Esophagus squamous epithelium (tissue), 5 donors: ENCODE results near the gene STXBP6. TPM values are rescaled to one million over a fixed set of nuclear protein-coding genes. Genes with fewer than 3 reads are reported as not detected.

Experiments used
- DNase-seq: peaks from one replicate; lab custom pipeline; 2025; lab: John Stamatoyannopoulos, UW
- H3K27ac ChIP-seq, 4 donors: fragments of 200-600 bp; sonication (generic); one replicate each; pipeline ENCODE4 v1.5.1; 2016 to 2019; ENCODE audit warnings: mild to moderate bottlenecking in 1 of 4
- H3K27me3 ChIP-seq, 4 donors: fragments of 200-600 bp; sonication (generic); 1 replicate in 3 of 4; 2 replicates in 1 of 4; pipeline versions ENCODE4 v1.5.1 to v1.6.0; 2017 to 2021; ENCODE audit warnings: antibody characterized with exemption in 1 of 4
- H3K36me3 ChIP-seq, 3 donors: fragments of 200-600 bp; sonication (generic); one replicate each; pipeline ENCODE4 v1.5.1; 2016 to 2019
- H3K4me1 ChIP-seq, 3 donors: fragments of 200-600 bp; sonication (generic); one replicate each; pipeline ENCODE4 v1.5.1; 2017 to 2019
- H3K4me3 ChIP-seq, 4 donors: fragments of 200-600 bp; sonication (generic); 1 replicate in 3 of 4; 2 replicates in 1 of 4; pipeline ENCODE4 v1.5.1; 2016 to 2019; ENCODE audit warnings: mild to moderate bottlenecking in 2 of 4, moderate library complexity in 1 of 4
- H3K9me3 ChIP-seq, 3 donors: fragments of 200-600 bp; sonication (generic); one replicate each; pipeline ENCODE4 v1.5.1; 2016 to 2019
- POLR2A ChIP-seq, 4 donors: fragments of 450-650 bp; IDR thresholded peaks; one replicate each; pipeline ENCODE4 v1.6.1; 2017; ENCODE audit warnings: antibody characterized with exemption in 4 of 4, mild to moderate bottlenecking in 4 of 4, moderate library complexity in 3 of 4
- WGBS, 2 donors: methylation state at CpG; one replicate each; pipeline ENCODE4 v1.1.5; 2018; 5-methylcytosine and 5-hydroxymethylcytosine counted together
- intact Hi-C: fragments of 100-400 bp; cut with DNase I; formaldehyde crosslinking; loops from one replicate; pipeline ENCODE4 v1.15.0; 2022
- total RNA-seq, 4 donors: library from RNA; depleted of rRNA; stranded (reverse); fragments of >200 nt; gene quantifications; one replicate each; pipeline ENCODE4 v1.1.0, GENCODE V29; 2016
- TF ChIP-seq, protein P1 (sequence below), 6 experiments: fragments of 450-650 bp in 4 of 6; fragments of 200-600 bp in 2 of 6; sonication (generic) in 2 of 6; IDR thresholded peaks; one replicate each; pipeline ENCODE4 v1.5.1; 2016 to 2019; ENCODE audit warnings: antibody characterized with exemption in 6 of 6, mild to moderate bottlenecking in 4 of 6, moderate library complexity in 4 of 6
- donor health status: DM: yes; HTN: yes; CAD: no.

The STXBP6 gene
- total RNA-seq, 4 donors from 2014 or later = 1.2 to 9.7 (median 2.8) TPM

DNA sequence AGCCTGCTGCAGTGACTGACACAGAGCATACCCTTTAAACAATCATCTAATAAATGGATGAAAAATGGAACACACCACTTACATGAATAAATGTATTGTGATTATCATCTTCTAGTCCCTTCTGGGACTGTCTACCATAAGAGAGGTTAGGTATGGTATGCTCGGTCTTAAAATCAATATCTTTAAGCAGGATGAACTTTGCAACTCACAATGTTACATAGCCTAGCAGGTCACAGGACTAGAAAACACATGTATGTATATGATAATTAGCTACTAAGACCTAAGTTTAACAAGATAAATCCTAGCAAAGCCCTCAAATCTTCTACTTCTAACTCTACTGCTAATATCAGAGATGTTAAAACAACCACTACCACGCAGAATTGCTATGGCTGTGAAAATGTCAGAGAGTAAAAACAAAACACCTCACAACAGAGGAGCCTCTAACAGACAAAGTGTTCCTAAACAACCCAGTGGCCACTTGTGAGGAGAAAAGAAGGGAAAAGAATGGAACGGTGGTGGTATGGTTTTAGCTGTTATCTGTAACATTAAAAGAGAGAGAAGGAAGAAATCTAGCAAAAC, 139.4 kb downstream of the STXBP6 start:
- no peak overlapping the region for H3K27ac ChIP-seq
- 82 to 94% methylated on average over 3 of the region's 3 CpGs for WGBS, 2 donors
- TF ChIP-seq, protein P1, sequence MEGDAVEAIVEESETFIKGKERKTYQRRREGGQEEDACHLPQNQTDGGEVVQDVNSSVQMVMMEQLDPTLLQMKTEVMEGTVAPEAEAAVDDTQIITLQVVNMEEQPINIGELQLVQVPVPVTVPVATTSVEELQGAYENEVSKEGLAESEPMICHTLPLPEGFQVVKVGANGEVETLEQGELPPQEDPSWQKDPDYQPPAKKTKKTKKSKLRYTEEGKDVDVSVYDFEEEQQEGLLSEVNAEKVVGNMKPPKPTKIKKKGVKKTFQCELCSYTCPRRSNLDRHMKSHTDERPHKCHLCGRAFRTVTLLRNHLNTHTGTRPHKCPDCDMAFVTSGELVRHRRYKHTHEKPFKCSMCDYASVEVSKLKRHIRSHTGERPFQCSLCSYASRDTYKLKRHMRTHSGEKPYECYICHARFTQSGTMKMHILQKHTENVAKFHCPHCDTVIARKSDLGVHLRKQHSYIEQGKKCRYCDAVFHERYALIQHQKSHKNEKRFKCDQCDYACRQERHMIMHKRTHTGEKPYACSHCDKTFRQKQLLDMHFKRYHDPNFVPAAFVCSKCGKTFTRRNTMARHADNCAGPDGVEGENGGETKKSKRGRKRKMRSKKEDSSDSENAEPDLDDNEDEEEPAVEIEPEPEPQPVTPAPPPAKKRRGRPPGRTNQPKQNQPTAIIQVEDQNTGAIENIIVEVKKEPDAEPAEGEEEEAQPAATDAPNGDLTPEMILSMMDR (IDR thresholded peaks at IDR 0.05) = no peak
- TF ChIP-seq POLR2A (IDR thresholded peaks at IDR 0.05) = no peak
- H3K4me3 ChIP-seq = no peak overlapping the region
- H3K9me3 ChIP-seq = no peaks in the 10 kb centered on the region
- H3K36me3 ChIP-seq = no peaks in the 10 kb centered on the region
- H3K4me1 ChIP-seq = peaks cover 0 to 8% (median 0%) of the 10 kb centered on the region in 3 donors
- H3K27me3 ChIP-seq = no peaks in the 10 kb centered on the region
- intact Hi-C loops = no loop called here
- DNase-seq = no peak

DNA sequence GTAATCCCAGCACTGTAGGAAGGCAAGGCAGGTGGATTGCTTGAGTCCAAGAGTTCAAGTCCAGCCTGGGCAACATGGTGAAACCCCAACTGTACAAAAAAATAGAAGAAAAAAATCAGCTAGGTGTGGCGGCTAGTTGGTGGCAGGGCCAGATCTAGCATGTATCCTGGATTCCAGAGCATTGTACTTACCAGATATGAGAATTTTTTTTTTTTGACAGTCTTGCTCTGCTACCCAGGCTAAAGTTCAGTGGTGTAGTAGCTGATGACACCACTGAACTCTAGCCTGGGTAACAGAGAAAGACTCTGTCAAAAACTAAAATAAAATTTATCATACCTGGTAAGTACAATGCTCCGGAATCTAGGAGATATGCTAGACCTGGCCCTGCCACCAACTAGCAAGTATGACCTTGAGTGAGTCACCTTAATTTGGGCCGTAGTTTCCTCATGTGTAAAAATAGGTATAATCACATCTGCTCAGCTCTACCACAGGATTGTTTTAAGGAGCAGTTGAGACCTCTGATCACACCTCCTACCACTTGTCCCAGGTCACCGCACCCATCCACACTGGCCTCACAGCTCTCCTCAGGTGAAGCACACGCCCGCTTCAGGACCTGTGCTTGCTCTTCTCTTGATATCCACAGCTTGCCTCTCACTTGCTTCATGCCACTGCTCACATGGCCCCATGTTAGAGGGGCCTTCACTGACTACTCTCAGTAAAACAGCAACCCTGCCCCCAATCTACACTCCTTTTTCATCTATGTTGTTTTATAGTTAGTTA, 140.2 kb downstream of the STXBP6 start:
- Histone ChIP-seq H3K27me3 (no peaks in the 10 kb centered on the region), H3K4me1 (peaks cover 0 to 8% (median 0%) of the 10 kb centered on the region in 3 donors), H3K27ac (no peak overlapping the region), H3K9me3 (no peaks in the 10 kb centered on the region), H3K4me3 (no peak overlapping the region), H3K36me3 (no peaks in the 10 kb centered on the region)
- WGBS, 2 donors = 93 to 94% methylated on average over 6 of the region's 6 CpGs
- intact Hi-C loops = no loop called here
- no peak for TF ChIP-seq POLR2A (IDR thresholded peaks at IDR 0.05)
- TF ChIP-seq, protein P1 (IDR thresholded peaks at IDR 0.05) = no peak
- DNase-seq = no peak

DNA sequence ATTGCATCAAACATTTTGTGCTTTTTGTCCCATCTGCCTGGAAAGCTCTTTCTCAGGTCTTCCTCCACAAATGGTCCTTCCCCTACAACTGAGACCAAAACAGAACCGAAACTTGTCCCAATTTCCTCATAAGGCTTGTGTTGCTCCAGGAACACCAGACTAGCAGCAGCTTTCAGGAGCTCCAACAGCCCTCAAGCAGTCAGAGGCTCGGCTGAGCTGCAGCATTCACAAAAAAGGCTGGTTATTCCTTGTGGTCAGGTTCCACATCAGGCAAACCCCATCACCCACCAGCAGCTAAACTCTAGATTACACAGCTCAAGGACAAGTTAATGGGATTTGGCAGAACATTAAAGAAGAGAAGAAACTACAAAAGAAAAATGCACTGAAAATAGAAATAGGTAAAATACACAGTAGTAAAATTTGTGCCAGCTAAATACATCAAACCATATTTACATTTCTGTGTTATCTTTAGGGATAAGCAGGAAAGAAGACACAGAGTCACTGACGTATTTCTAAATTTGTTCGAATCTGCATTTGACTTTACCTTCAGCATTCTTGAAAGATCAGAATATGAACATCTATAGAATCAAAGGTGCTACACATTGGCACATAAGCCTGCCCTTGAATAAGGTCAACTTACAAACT, 141.2 kb downstream of the STXBP6 start:
- Histone ChIP-seq H3K36me3 (no peaks in the 10 kb centered on the region), H3K9me3 (no peaks in the 10 kb centered on the region), H3K27me3 (no peaks in the 10 kb centered on the region), H3K27ac (no peak overlapping the region), H3K4me3 (no peak overlapping the region), H3K4me1 (peaks cover 0 to 8% (median 0%) of the 10 kb centered on the region in 3 donors)
- intact Hi-C loops = no loop called here
- no peak for DNase-seq
- no peak for TF ChIP-seq POLR2A (IDR thresholded peaks at IDR 0.05)
- TF ChIP-seq, protein P1 (IDR thresholded peaks at IDR 0.05) = no peak
- 74 to 87% methylated on average over 3 of the region's 4 CpGs for WGBS, 2 donors

DNA sequence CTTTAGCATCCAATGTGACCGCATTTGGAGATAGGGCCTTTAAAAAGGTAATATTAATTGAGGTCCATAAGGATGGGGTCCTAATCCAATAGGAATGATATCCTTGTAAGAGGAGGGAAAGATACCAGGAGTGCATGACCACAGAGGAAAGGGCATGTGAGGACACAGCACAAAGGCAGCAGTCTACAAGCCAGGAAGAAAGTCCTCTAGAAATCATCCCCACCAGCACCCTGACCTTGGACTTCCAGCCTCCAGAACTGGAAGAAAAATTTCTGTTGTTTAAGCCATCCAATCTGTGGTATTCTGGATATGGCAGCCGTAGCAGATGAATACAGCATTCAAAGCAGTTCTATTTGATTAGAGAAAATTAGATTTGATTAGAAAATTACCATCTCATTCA, 145.4 kb downstream of the STXBP6 start:
- H3K4me3 ChIP-seq = no peak overlapping the region
- H3K36me3 ChIP-seq = no peaks in the 10 kb centered on the region
- intact Hi-C loops = no loop called here
- no peak overlapping the region for H3K27ac ChIP-seq
- WGBS, 2 donors = 85 to 97% methylated on average over 2 of the region's 2 CpGs
- no peaks in the 10 kb centered on the region for H3K9me3 ChIP-seq
- no peaks in the 10 kb centered on the region for H3K27me3 ChIP-seq
- TF ChIP-seq, protein P1 (IDR thresholded peaks at IDR 0.05) = no peak
- no peak for TF ChIP-seq POLR2A (IDR thresholded peaks at IDR 0.05)
- peaks cover 0 to 11% (median 0%) of the 10 kb centered on the region in 3 donors for H3K4me1 ChIP-seq
- no peak for DNase-seq

DNA sequence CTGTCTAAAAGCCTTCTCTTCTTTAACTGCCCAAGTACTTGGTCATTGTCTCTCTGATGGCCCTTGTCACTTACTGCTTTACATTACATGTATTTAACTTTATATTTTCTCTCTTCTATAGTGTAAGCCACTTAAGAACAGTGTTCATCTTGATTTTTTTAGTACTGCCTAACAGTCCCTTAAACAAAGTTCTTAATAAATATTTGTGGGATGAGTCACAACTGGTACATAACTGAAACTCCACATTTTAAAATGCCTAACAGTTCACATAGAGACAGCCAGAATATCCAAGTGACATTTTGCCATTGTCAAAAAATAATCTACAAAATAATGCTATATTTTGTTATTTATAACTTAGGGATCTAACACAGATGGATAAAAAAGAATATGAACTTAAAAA, 146.6 kb downstream of the STXBP6 start:
- DNase-seq = no peak
- intact Hi-C loops = no loop called here
- Histone ChIP-seq H3K4me3 (no peak overlapping the region), H3K36me3 (no peaks in the 10 kb centered on the region), H3K27ac (no peak overlapping the region), H3K4me1 (peaks cover 0 to 11% (median 0%) of the 10 kb centered on the region in 3 donors), H3K27me3 (no peaks in the 10 kb centered on the region), H3K9me3 (no peaks in the 10 kb centered on the region)
- TF ChIP-seq, protein P1 (IDR thresholded peaks at IDR 0.05) = no peak
- no peak for TF ChIP-seq POLR2A (IDR thresholded peaks at IDR 0.05)
